OCI-LY3 (cell line): Measurements from ENCODE around the gene PDHA2.

Experiments used
- EZH2phosphoT487 ChIP-seq: fragments of 200-600 bp; shearing (Covaris generic); IDR thresholded peaks from 2 replicates; pipeline ENCODE4 v1.6.1; 2018; ENCODE audit warnings: antibody characterized with exemption, mixed run types, low read depth
- TF ChIP-seq, protein P1 (sequence below): fragments of 200-600, 300-600 bp; sonication (generic); IDR thresholded peaks from 2 replicates; pipeline ENCODE4 v1.5.1; 2014; ENCODE audit warnings: antibody characterized with exemption, low read length, low read depth

DNA sequence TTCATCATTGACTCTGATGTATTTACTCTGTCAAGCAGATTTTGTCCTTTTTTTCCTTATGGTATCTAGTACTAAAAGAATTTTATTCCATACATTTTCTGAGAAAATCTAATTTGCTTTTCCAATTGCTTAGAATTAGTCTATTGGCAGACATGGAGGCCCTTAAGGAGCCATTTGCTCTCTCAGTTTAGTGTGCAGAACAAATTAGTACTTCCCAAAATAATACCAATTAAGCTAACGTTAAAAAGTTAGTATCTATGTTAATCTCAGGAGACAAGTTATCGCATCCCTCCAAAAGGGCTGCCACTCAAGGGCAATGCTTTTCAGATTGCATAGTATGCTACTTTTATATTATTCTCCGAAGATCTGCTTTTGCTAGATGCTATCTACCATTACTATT, 47.7 kb downstream of the PDHA2 start:
- TF ChIP-seq, protein P1, sequence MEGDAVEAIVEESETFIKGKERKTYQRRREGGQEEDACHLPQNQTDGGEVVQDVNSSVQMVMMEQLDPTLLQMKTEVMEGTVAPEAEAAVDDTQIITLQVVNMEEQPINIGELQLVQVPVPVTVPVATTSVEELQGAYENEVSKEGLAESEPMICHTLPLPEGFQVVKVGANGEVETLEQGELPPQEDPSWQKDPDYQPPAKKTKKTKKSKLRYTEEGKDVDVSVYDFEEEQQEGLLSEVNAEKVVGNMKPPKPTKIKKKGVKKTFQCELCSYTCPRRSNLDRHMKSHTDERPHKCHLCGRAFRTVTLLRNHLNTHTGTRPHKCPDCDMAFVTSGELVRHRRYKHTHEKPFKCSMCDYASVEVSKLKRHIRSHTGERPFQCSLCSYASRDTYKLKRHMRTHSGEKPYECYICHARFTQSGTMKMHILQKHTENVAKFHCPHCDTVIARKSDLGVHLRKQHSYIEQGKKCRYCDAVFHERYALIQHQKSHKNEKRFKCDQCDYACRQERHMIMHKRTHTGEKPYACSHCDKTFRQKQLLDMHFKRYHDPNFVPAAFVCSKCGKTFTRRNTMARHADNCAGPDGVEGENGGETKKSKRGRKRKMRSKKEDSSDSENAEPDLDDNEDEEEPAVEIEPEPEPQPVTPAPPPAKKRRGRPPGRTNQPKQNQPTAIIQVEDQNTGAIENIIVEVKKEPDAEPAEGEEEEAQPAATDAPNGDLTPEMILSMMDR = no peak
- TF ChIP-seq EZH2phosphoT487 = no peak
